Hepatocyte (in vitro differentiated cells): ENCODE data around the gene EML4.

Source experiments
- CTCF ChIP-seq: fragments of 200-600 bp; sonication (generic); IDR thresholded peaks from 2 replicates; pipeline ENCODE4 v1.5.1; 2016; ENCODE audit warnings: antibody characterized with exemption, mild to moderate bottlenecking; ENCODE audit not compliant: poor library complexity
- EZH2 ChIP-seq: fragments of 200-600 bp; sonication (generic); IDR thresholded peaks from 2 replicates; pipeline ENCODE4 v1.6.1; 2016; ENCODE audit warnings: antibody characterized with exemption, mild to moderate bottlenecking, borderline replicate concordance

- TF ChIP-seq EZH2 (no peak), CTCF (no peak)
These were observed 83.3 kb downstream of the EML4 start for GRCh38 chr2:42252464-42252863.
